ENCODE data around the gene HDAC9. TPM values are rescaled to one million over a fixed set of nuclear protein-coding genes. Genes with fewer than 3 reads are reported as not detected.

The HDAC9 gene
- total RNA-seq, 1 experiment from 2014 or later, result 4.3 TPM

GRCh38 chr7:18760046-18760445 lies 264.5 kb downstream of the HDAC9 start:
- POLR2A ChIA-PET, result no interaction called here
- H3K4me3 ChIP-seq (replicated peaks in 1 of 2; ENCODE audit: low read depth in 1 of 2, low read length in 2 of 2), result no peak overlapping the region
- no peaks in the 10 kb centered on the region for H3K79me2 ChIP-seq (ENCODE audit: insufficient read depth, low read length)
- intact Hi-C loops (cut with micrococcal nuclease), result no loop called here
- H3K9ac ChIP-seq (ENCODE audit: low read length), result no peak overlapping the region
- TF ChIP-seq CTCF (IDR thresholded peaks at IDR 0.05 in 2 of 3, conservative IDR thresholded peaks at IDR 0.05 in 1 of 3; ENCODE audit: borderline replicate concordance in 1 of 3, insufficient read depth in 1 of 3, low read depth in 2 of 3, low read length in 2 of 3), result no peak
- TF ChIP-seq POLR2A (IDR thresholded peaks at IDR 0.05; ENCODE audit: borderline replicate concordance, extremely low read depth, insufficient read depth, insufficient read length), result no peak
- TF ChIP-seq ZFX (IDR thresholded peaks at IDR 0.05), result no peak
- TF ChIP-seq MAX (IDR thresholded peaks at IDR 0.05), result no peak
- H3K4me1 ChIP-seq (ENCODE audit: control insufficient read depth in 1 of 2, insufficient read depth in 2 of 2, low read length in 2 of 2), result no peaks in the 10 kb centered on the region
- H3K9me3 ChIP-seq (ENCODE audit: control insufficient read depth in 1 of 2, insufficient read depth in 1 of 2, low read depth in 1 of 2, low read length in 2 of 2), result no peaks in the 10 kb centered on the region
- CTCF ChIA-PET, result no interaction called here
- H3K9me2 ChIP-seq (ENCODE audit: insufficient read depth), result no peaks in the 10 kb centered on the region
- no TSS peak for BruUV-seq (replicated peaks)
- RAD21 ChIA-PET (ENCODE audit: low non-redundant PET in 1 of 2, low total read pairs in 2 of 2, uncharacterized antibody in 2 of 2, unreplicated experiment in 2 of 2), result no interaction called here
- H4K20me1 ChIP-seq (ENCODE audit: insufficient read depth), result no peaks in the 10 kb centered on the region
- no peak for DNase-seq (ENCODE audit: low read depth, low spot score)
- H2AFZ ChIP-seq (ENCODE audit: low read depth, low read length, poor library complexity, severe bottlenecking), result no peak overlapping the region
- no peak overlapping the region for H3K27ac ChIP-seq (ENCODE audit: low read depth, low read length)
- H3K4me2 ChIP-seq (ENCODE audit: low read length), result no peak overlapping the region
- no peaks in the 10 kb centered on the region for H3K27me3 ChIP-seq (ENCODE audit: insufficient read depth, low read length)
- no peaks in the 10 kb centered on the region for H3K36me3 ChIP-seq (ENCODE audit: control insufficient read depth in 1 of 2, insufficient read depth in 2 of 2, low read length in 2 of 2)
- no peak for ATAC-seq

- H3K9me2 ChIP-seq (ENCODE audit: insufficient read depth), result no peaks in the 10 kb centered on the region
- H3K27me3 ChIP-seq (ENCODE audit: insufficient read depth, low read length), result no peaks in the 10 kb centered on the region
- no peak overlapping the region for H3K27ac ChIP-seq (ENCODE audit: low read depth, low read length)
- H3K36me3 ChIP-seq (ENCODE audit: control insufficient read depth in 1 of 2, insufficient read depth in 2 of 2, low read length in 2 of 2), result no peaks in the 10 kb centered on the region
- ATAC-seq, result no peak
- no peaks in the 10 kb centered on the region for H3K79me2 ChIP-seq (ENCODE audit: insufficient read depth, low read length)
- no peaks in the 10 kb centered on the region for H3K4me1 ChIP-seq (ENCODE audit: control insufficient read depth in 1 of 2, insufficient read depth in 2 of 2, low read length in 2 of 2)
- no peaks in the 10 kb centered on the region for H3K9me3 ChIP-seq (ENCODE audit: control insufficient read depth in 1 of 2, insufficient read depth in 1 of 2, low read depth in 1 of 2, low read length in 2 of 2)
- no peak overlapping the region for H3K4me2 ChIP-seq (ENCODE audit: low read length)
- no peaks in the 10 kb centered on the region for H4K20me1 ChIP-seq (ENCODE audit: insufficient read depth)
- intact Hi-C loops (cut with micrococcal nuclease), result no loop called here
- H3K9ac ChIP-seq (ENCODE audit: low read length), result no peak overlapping the region
- H3K4me3 ChIP-seq (replicated peaks in 1 of 2; ENCODE audit: low read depth in 1 of 2, low read length in 2 of 2), result no peak overlapping the region
- ChIA-PET POLR2A (no interaction called here), CTCF (no interaction called here), RAD21 (ENCODE audit: low non-redundant PET in 1 of 2, low total read pairs in 2 of 2, uncharacterized antibody in 2 of 2, unreplicated experiment in 2 of 2) (no interaction called here)
- DNase-seq (ENCODE audit: low read depth, low spot score), result no peak
- H2AFZ ChIP-seq (ENCODE audit: low read depth, low read length, poor library complexity, severe bottlenecking), result no peak overlapping the region
- no TSS peak for BruUV-seq (replicated peaks)
- TF ChIP-seq TCF7L2 (IDR thresholded peaks at IDR 0.05; ENCODE audit: borderline replicate concordance, extremely low read depth, insufficient read depth, insufficient read length) (no peak), SP1 (IDR thresholded peaks at IDR 0.05; ENCODE audit: low read depth) (no peak), ZFX (IDR thresholded peaks at IDR 0.05) (no peak), ATF3 (IDR thresholded peaks at IDR 0.05) (no peak), SIN3A (IDR thresholded peaks at IDR 0.05; ENCODE audit: low read depth) (no peak), ZBTB33 (IDR thresholded peaks at IDR 0.05; ENCODE audit: extremely low read depth, insufficient replicate concordance, low read length) (no peak), ELF1 (IDR thresholded peaks at IDR 0.05; ENCODE audit: borderline replicate concordance, low read depth) (no peak), REST (IDR thresholded peaks at IDR 0.05; ENCODE audit: low read depth) (no peak)
These were observed 265.3 kb downstream of the HDAC9 start for GRCh38 chr7:18760631-18761445.
